H1 (cell line): Measurements from ENCODE around the gene SHISA7. TPM values are rescaled to one million over a fixed set of nuclear protein-coding genes. Genes with fewer than 3 reads are reported as not detected.
A peak's percentile ranks its signal among the peaks of the same experiment; 100 is the strongest.

Experiments used
- BCL11A ChIP-seq, 2 experiments: IDR thresholded peaks; one replicate each; pipeline ENCODE4 v1.6.1; 2011; ENCODE audit warnings: low read depth in 2 of 2, low read length in 2 of 2, mild to moderate bottlenecking in 2 of 2
- CHD7 ChIP-seq: fragments of 300-600 bp; sonication (generic); IDR thresholded peaks from 2 replicates; pipeline ENCODE4 v1.7.1; 2012; ENCODE audit warnings: low read length, moderate library complexity, mild to moderate bottlenecking, inconsistent platforms; ENCODE audit not compliant: insufficient replicate concordance
- HDAC6 ChIP-seq: IDR thresholded peaks from one replicate; pipeline ENCODE4 v1.7.1; 2012; ENCODE audit warnings: low read depth, mild to moderate bottlenecking, inconsistent platforms, low read length, moderate library complexity
- JUND ChIP-seq: IDR thresholded peaks from 2 replicates; pipeline ENCODE4 v1.6.1; 2011; ENCODE audit warnings: mild to moderate bottlenecking, improper control_type of control experiment, low read length
- NANOG ChIP-seq: IDR thresholded peaks from 2 replicates; pipeline ENCODE4 v1.6.1; 2011; ENCODE audit warnings: low read length, low read depth, mild to moderate bottlenecking, inconsistent platforms; ENCODE audit not compliant: insufficient read depth, poor library complexity, severe bottlenecking
- RFX5 ChIP-seq: IDR thresholded peaks from 2 replicates; pipeline ENCODE4 v1.6.1; 2011; ENCODE audit warnings: low read depth, low read length, improper control_type of control experiment, borderline replicate concordance
- RNF2 ChIP-seq: fragments of 200-900, 300-1000 bp; sonication (generic); IDR thresholded peaks from 2 replicates; pipeline ENCODE4 v1.7.1; 2016; ENCODE audit warnings: borderline replicate concordance, low read depth, mild to moderate bottlenecking, antibody characterized with exemption, low read length; ENCODE audit not compliant: poor library complexity, severe bottlenecking; ENCODE audit errors: missing control alignments
- SIX5 ChIP-seq: IDR thresholded peaks from 2 replicates; pipeline ENCODE4 v1.6.1; 2011; ENCODE audit warnings: mild to moderate bottlenecking, low read depth, low read length
- SP2 ChIP-seq: IDR thresholded peaks from 2 replicates; pipeline ENCODE4 v1.6.1; 2012; ENCODE audit warnings: mild to moderate bottlenecking, low read length, inconsistent platforms
- SP4 ChIP-seq: IDR thresholded peaks from 2 replicates; pipeline ENCODE4 v1.6.1; 2012; ENCODE audit warnings: low read length, inconsistent platforms
- TCF12 ChIP-seq: IDR thresholded peaks from 2 replicates; pipeline ENCODE4 v1.6.1; 2011; ENCODE audit warnings: low read depth, mild to moderate bottlenecking, low read length
- polyA plus RNA-seq, 7 experiments: library from polyadenylated mRNA; depleted of rRNA in 3 of 7; stranded (reverse) in 5 of 7; unstranded in 2 of 7; fragments of >200 nt in 5 of 7; fragments of 200-250 nt in 2 of 7; gene quantifications; 1 replicate in 5 of 7; 2 replicates in 1 of 7; 4 replicates in 1 of 7; pipeline versions ENCODE4 v1.2.1 to v1.2.3, GENCODE V29; 2011 to 2013; ENCODE audit warnings: missing spikeins in 2 of 7, mixed read lengths in 2 of 7
- total RNA-seq: library from RNA; stranded (reverse); fragmentation: NEBNext Ultra II Directional; extraction: Animal tissue kit (Norgen Biotek cat#: 25700); gene quantifications from 2 replicates; pipeline ENCODE4 v1.2.1, GENCODE V29; 2021

The SHISA7 gene
- total and polyA plus RNA-seq, 2 of the 8 experiments (the other 6 are each of a cell fraction or from before 2014, with no cell fraction given), result 0.76 to 1.0 TPM

GRCh38 chr19:55476100-55476775 lies 33.1 kb upstream of the SHISA7 start, which contains the start of gene ZNF628 (continued):
- TF ChIP-seq CHD7, result no peak
- no peak for TF ChIP-seq SP2
- TF ChIP-seq HDAC6, result no peak
- no peak for TF ChIP-seq TCF12
- peak; percentile 73 for TF ChIP-seq SIX5
- TF ChIP-seq SP4, result no peak
- TF ChIP-seq RFX5, result no peak
- no peak for TF ChIP-seq NANOG
- no peak for TF ChIP-seq BCL11A (IDR thresholded peaks at IDR 0.05; ENCODE audit: low read depth in 2 of 2, low read length in 2 of 2)
- no peak for TF ChIP-seq JUND
- TF ChIP-seq RNF2, result peak; percentile 44
